Activated naive CD4-positive, alpha-beta T cell treated with Interleukin-2 at 50 U/mL for 16 hours (primary cell): ENCODE data around the gene PXDN.
"Not testable (repeated sequence)": the region's sequence is repeated elsewhere in the genome, so short reads cannot be mapped to it uniquely, and the experiment has no call there.

Experiments used
- DNase-seq: peaks from one replicate; pipeline ENCODE4 v3.0.0-alpha.2; 2020

PXDN gene

GRCh38 chr2:1740716-1741589 lies 3.4 kb downstream of the PXDN start:
- DNase-seq: no peak

GRCh38 chr2:1739961-1740715 lies 4.2 kb downstream of the PXDN start:
- no peak for DNase-seq

DNA sequence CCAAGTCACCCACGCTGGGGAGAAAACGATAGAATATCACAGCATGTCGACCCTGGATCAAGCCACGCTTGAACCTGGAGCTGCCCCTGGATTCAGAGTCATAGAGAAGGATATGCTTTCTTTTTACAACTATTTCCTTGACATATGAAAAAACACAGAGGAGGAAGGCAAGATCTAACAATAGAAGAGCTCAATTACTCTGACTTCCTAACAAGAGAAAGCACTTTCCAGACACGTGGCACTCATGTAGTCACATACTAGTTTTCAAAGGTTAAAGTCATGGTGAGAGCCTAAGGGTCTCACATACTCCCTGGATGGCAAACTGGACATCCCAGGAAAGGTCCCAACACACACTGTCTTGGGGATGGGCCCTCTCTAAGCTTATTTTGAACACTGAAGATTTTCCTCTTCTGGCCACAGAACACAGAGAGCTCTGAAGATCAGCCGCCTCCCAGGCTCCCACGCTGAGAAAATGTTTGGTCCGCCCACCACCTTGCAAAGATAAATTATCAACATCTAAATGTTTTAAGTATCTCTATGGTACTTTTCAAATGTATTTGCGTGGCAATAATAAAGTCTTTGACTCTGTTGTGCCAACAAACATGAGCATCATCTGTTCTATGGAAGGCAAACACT lies 4.9 kb downstream of the PXDN start:
- no peak for DNase-seq

GRCh38 chr2:1738646-1739302 lies 5.5 kb downstream of the PXDN start:
- no peak for DNase-seq

GRCh38 chr2:1738163-1738562 lies 6.2 kb downstream of the PXDN start:
- no peak for DNase-seq

GRCh38 chr2:1736997-1737480 lies 7.3 kb downstream of the PXDN start:
- no peak for DNase-seq

GRCh38 chr2:1736045-1736444 lies 8.3 kb downstream of the PXDN start:
- no peak for DNase-seq

DNA sequence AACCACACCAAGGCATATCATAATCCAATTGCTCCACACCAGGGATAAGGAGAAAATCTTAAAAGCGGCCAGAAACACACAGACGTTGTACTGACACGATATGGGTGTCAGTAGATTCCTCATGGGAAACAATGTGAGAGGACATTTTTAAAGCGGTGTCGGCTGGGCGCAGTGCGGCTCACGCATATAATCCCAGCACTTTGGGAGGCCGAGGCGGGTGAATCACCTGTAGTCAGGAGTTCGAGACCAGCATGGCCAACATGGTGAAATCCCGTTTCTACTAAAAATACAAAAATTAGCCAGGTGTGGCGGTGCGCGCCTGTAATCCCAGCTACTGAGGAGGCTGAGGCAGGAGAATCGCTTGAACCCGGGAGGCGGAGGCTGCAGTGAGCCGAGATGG lies 11.0 kb downstream of the PXDN start:
- DNase-seq: not testable (repeated sequence)

DNA sequence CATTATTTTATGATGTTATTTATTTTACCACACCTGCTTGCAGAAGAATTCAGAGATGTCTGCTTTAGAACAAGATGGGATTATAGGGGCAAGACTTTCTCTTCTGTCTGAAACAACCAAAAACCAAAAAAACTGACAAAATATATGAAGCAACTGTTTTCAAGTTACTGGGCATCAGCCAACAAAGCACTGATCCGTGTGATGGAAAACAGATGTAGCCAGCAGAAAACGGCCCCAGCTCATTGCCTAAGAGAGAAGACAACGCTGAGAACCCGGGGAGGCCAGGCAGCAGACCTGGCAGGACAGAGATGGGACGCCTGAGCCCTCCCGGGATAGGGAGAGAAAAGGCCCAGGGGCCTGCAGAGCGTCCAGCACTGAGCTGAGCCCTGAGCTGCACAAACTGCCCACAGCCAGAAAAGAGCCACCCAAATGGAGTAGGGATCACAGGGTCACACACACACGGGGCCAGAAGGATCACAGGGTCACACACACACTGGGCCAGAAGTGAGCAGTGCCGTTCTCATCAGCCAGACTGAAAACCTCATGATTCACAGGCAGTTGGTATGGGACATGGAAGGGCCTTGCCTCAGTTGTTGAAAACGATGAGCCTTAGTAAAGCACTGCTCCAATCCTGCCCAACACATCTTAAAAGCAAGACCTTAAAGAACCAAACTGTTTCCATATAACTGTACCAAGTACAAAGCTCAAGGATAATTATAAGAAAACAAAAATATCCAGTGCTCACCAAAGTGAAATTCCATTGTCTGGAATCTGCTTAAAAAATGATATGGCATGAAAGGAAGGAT lies 12.1 kb downstream of the PXDN start:
- DNase-seq: no peak

- no peak for DNase-seq
Measured at GRCh38 chr2:1731447-1731962, 12.8 kb downstream of the PXDN start.

DNA sequence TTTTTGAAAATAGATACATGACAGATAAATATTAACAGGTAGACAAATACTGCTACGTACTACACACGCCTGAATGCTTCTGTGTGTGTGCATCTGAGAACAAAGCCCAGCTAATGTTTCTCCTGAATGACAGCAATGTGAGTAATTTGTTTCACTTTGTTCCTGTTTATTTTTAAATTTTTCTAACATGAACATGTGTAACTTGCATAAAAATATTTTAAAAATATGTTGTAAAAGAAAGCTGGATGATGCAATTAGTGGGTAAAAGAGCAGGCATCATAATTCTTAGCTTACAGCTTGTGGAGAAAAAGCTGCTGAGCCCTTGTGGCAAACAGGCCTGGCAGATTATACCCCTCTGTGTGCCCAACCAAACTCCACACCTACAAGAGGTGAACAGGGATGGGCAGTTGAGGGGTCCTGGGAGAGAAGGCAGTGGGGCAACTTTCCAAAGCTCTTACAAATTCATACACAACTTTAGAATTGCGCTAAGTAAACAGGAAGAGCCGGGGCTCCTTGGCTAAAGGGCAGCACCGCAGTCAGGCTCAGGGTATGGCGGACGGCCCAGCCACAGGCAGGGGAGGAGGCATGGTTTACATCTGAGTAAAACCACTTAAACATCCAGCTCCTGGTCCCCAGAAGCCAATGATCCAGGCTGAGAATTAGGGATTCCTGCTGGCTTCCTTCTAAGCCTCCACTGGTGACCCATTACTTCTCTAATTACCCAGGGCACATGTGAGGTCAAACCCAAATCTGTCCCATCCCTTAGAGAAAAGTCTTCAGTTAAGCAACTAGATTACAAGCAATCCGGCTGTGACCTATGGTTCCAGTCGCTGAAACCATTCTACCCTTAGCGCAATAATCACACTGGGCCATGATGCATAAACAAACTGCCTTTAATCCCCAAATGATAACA lies 14.0 kb downstream of the PXDN start:
- no peak for DNase-seq

DNA sequence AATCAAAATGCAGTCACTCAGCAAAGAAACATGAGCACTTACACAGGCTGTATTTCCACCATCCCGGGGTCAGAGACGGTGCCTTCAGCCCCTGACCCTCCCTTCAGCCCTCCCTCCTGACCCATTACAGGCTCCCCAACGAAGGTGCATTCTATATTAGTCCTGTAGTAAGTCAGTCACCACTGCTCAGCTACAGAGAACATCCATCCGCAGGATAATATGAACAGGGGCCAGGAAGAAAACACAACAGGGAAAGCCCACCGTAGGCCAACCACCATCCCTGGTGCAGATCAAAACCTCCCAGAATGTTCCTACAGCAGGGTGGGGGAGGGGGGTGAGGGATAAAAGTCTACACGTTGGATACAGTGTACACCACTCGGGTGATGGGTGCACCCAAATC lies 15.1 kb downstream of the PXDN start:
- no peak for DNase-seq

- DNase-seq: no peak
Measured at GRCh38 chr2:1728821-1729220, 15.5 kb downstream of the PXDN start.

DNA sequence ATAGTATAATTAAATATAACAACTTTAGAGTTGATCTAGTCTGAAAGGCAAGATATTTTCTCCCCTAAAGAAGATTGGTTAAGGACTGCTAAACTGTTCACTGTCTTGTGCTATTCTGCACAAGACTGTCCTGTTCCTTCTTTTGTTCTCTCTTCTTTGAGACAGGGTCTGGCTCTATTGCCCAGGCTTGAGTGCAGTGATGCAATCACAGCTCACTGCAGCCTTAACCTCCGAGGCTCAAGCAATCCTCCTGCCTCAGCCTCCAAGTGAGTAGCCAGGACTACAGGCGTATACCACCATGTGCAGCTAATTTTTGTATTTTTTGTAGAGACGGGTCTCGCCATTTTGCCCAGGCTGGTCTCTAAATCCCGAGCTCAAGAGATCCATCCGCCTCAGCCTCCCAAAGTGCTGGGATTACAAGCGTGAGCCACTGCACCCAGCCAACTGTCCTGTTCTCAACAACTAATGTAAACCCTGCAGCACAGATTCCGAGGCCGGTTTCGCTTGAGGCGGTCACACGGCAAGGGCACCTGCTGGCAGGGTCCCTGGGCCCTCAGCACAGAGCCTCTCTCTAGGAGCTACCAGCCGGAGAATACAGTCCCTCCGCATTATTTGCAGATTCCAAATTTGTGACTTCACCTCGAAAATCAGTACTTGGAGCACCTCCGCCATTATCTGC lies 16.4 kb downstream of the PXDN start:
- DNase-seq: no peak

- DNase-seq: no peak
Measured at GRCh38 chr2:1727101-1727771, 17.1 kb downstream of the PXDN start.

DNA sequence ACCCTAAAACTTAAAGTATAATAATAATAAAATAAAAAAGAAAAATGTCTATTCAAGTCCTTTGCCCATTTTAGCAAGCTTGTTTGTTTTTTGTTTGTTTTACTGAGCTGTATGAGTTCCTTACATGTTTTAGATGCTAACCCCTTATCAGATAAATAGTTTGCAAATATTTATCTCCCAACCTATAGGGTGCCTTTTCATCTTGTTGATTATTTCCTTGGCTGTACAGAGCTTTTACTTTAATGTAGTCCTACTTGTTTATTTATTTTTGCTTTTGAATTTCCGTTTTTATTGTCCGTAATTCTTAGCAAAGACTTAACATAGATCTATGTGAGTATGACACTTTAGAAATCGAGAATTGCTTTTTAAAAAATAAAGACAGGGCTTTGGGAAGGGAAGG lies 17.8 kb downstream of the PXDN start:
- no peak for DNase-seq

GRCh38 chr2:1724351-1724750 lies 20.0 kb downstream of the PXDN start:
- not testable (repeated sequence) for DNase-seq

- DNase-seq: no peak
Measured at GRCh38 chr2:1723397-1724042, 20.8 kb downstream of the PXDN start.

DNA sequence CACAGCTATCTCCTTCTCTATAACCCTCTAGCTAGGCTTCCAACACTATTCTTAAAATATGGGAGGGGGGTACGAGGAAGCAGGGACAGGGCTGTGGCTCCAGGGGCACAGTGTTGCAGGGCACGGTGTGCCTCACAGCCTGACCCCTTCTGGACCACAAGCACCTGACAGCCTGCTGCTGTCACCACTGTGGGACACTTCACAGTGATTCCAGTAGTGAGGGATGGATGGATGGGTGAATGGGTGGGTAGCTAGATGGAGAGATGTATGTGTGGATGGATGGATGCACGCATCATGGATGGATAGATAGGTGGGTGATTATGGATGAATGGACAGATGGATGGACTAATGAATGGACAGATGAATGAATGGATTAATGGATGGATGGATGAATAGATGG lies 21.6 kb downstream of the PXDN start:
- no peak for DNase-seq
